ENCODE data around the gene PKHD1. TPM values are rescaled to one million over a fixed set of nuclear protein-coding genes. Genes with fewer than 3 reads are reported as not detected.

PKHD1 gene
- total RNA-seq, 1 experiment from 2014 or later: 0.43 TPM

DNA sequence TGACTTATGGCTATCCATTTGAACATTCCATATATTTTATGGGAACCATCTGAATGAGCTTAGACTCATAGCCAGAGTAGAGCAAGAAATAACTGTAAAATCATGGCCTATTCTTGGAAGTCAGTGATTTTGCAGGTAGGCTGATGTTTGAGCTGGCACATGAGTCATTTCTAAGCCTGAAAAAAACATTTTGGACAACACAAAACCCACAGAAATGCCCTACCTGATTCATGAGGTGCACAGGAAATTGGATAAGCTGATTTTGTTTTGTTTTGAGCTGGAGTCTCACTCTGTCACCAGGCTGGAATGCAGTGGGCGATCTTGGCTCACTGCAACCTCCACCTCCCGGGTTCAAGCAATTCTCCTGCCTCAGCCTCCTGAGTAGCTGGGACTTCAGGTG lies 443.0 kb downstream of the PKHD1 start:
- Histone ChIP-seq H3K4me3 (ENCODE audit: low read depth, low read length, poor library complexity, severe bottlenecking) (no peak overlapping the region), H3K4me1 (ENCODE audit: insufficient read depth, low read length, poor library complexity, severe bottlenecking) (no peaks in the 10 kb centered on the region), H3K9me3 (ENCODE audit: low read depth, low read length, poor library complexity, severe bottlenecking) (no peaks in the 10 kb centered on the region), H3K27me3 (replicated peaks; ENCODE audit: insufficient read depth, low read depth, low read length, poor library complexity) (no peaks in the 10 kb centered on the region), H3K36me3 (ENCODE audit: insufficient read depth, low read length, poor library complexity, severe bottlenecking) (no peaks in the 10 kb centered on the region), H3K27ac (ENCODE audit: low read depth, low read length, poor library complexity, severe bottlenecking) (no peak overlapping the region)
- ChIA-PET CTCF (no interaction called here), POLR2A (ENCODE audit: low non-redundant PET) (interaction anchor here (0.6 kb wide), 1 partner anchor 471 kb away, joined by 3 read pairs; no protein-coding TSS in a partner anchor)
- no peak for DNase-seq (ENCODE audit: low spot score)
- intact Hi-C loops (cut with micrococcal nuclease; ENCODE audit: unreplicated experiment): no loop called here
- TF ChIP-seq CTCF (conservative IDR thresholded peaks at IDR 0.05; ENCODE audit: low read depth, low read length) (no peak), EZH2 (IDR thresholded peaks at IDR 0.05; ENCODE audit: borderline replicate concordance, low read depth, low read length, poor library complexity, severe bottlenecking) (no peak)
- BruUV-seq (replicated peaks): no TSS peak

- intact Hi-C loops (cut with micrococcal nuclease; ENCODE audit: unreplicated experiment): no loop called here
- Histone ChIP-seq H3K27ac (ENCODE audit: low read depth, low read length, poor library complexity, severe bottlenecking) (no peak overlapping the region), H3K36me3 (ENCODE audit: insufficient read depth, low read length, poor library complexity, severe bottlenecking) (no peaks in the 10 kb centered on the region), H3K27me3 (replicated peaks; ENCODE audit: insufficient read depth, low read depth, low read length, poor library complexity) (peaks cover 4% of the 10 kb centered on the region), H3K9me3 (ENCODE audit: low read depth, low read length, poor library complexity, severe bottlenecking) (no peaks in the 10 kb centered on the region), H3K4me3 (ENCODE audit: low read depth, low read length, poor library complexity, severe bottlenecking) (no peak overlapping the region), H3K4me1 (ENCODE audit: insufficient read depth, low read length, poor library complexity, severe bottlenecking) (no peaks in the 10 kb centered on the region)
- BruUV-seq (replicated peaks): no TSS peak
- DNase-seq (ENCODE audit: low spot score): no peak
- TF ChIP-seq CTCF (conservative IDR thresholded peaks at IDR 0.05; ENCODE audit: low read depth, low read length) (no peak), EZH2 (IDR thresholded peaks at IDR 0.05; ENCODE audit: borderline replicate concordance, low read depth, low read length, poor library complexity, severe bottlenecking) (no peak)
- POLR2A ChIA-PET (ENCODE audit: low non-redundant PET): no interaction called here
- CTCF ChIA-PET: no interaction called here
Observed at GRCh38 chr6:51640021-51640420, 447.4 kb downstream of the PKHD1 start.

GRCh38 chr6:51633424-51633823 lies 454.0 kb downstream of the PKHD1 start:
- H3K4me1 ChIP-seq (ENCODE audit: insufficient read depth, low read length, poor library complexity, severe bottlenecking): no peaks in the 10 kb centered on the region
- POLR2A ChIA-PET (ENCODE audit: low non-redundant PET): no interaction called here
- no TSS peak for BruUV-seq (replicated peaks)
- peaks cover 8% of the 10 kb centered on the region for H3K27me3 ChIP-seq (replicated peaks; ENCODE audit: insufficient read depth, low read depth, low read length, poor library complexity)
- no peak for DNase-seq (ENCODE audit: low spot score)
- CTCF ChIA-PET: no interaction called here
- intact Hi-C loops (cut with micrococcal nuclease; ENCODE audit: unreplicated experiment): no loop called here
- no peaks in the 10 kb centered on the region for H3K36me3 ChIP-seq (ENCODE audit: insufficient read depth, low read length, poor library complexity, severe bottlenecking)
- H3K27ac ChIP-seq (ENCODE audit: low read depth, low read length, poor library complexity, severe bottlenecking): no peak overlapping the region
- no peaks in the 10 kb centered on the region for H3K9me3 ChIP-seq (ENCODE audit: low read depth, low read length, poor library complexity, severe bottlenecking)
- no peak for TF ChIP-seq EZH2 (IDR thresholded peaks at IDR 0.05; ENCODE audit: borderline replicate concordance, low read depth, low read length, poor library complexity, severe bottlenecking)
- TF ChIP-seq CTCF (conservative IDR thresholded peaks at IDR 0.05; ENCODE audit: low read depth, low read length): no peak
- no peak overlapping the region for H3K4me3 ChIP-seq (ENCODE audit: low read depth, low read length, poor library complexity, severe bottlenecking)
